Gastrocnemius medialis (tissue), 4 donors: ENCODE measurements around the gene SPEN.

Experiments used
- POLR2A ChIP-seq, 2 donors: fragments of 450-650 bp; IDR thresholded peaks; one replicate each; pipeline ENCODE4 v1.6.1; 2017; ENCODE audit warnings: antibody characterized with exemption in 2 of 2, mild to moderate bottlenecking in 2 of 2, moderate library complexity in 2 of 2
- TF ChIP-seq, protein P1 (sequence below), 5 experiments: fragments of 450-650 bp in 3 of 5; fragments of 200-600 bp in 2 of 5; sonication (generic) in 2 of 5; IDR thresholded peaks in 4 of 5; conservative IDR thresholded peaks in 1 of 5; 1 replicate in 4 of 5; 2 replicates in 1 of 5; pipeline ENCODE4 v1.5.1; 2016 to 2019; ENCODE audit warnings: antibody characterized with exemption in 5 of 5, mild to moderate bottlenecking in 3 of 5, moderate library complexity in 3 of 5

DNA sequence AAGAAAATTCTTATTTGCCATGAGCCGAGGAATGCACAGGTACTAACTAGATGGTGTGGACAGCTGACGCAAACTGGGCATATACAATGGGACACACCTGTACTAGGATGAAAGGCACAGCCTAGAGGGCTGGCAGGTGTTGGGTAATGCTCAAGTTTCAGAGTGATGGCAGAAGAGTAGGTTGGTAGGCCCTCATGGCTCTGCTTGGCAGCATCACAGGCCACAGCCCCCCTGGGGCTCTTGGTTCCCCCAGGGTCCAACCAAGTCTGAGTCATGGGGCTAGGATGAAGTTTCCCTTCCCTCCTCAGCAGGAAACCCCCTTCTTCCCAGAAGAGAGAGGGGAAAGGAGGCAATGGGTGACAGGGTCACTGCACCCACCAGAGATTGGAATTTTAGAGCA, 35.2 kb downstream of the SPEN start:
- no peak for TF ChIP-seq POLR2A (IDR thresholded peaks at IDR 0.05)
- TF ChIP-seq, protein P1, sequence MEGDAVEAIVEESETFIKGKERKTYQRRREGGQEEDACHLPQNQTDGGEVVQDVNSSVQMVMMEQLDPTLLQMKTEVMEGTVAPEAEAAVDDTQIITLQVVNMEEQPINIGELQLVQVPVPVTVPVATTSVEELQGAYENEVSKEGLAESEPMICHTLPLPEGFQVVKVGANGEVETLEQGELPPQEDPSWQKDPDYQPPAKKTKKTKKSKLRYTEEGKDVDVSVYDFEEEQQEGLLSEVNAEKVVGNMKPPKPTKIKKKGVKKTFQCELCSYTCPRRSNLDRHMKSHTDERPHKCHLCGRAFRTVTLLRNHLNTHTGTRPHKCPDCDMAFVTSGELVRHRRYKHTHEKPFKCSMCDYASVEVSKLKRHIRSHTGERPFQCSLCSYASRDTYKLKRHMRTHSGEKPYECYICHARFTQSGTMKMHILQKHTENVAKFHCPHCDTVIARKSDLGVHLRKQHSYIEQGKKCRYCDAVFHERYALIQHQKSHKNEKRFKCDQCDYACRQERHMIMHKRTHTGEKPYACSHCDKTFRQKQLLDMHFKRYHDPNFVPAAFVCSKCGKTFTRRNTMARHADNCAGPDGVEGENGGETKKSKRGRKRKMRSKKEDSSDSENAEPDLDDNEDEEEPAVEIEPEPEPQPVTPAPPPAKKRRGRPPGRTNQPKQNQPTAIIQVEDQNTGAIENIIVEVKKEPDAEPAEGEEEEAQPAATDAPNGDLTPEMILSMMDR (IDR thresholded peaks at IDR 0.05 in 4 of 5, conservative IDR thresholded peaks at IDR 0.05 in 1 of 5) = no peak
